Retinal pigment epithelial cell (primary cell): Measurements from ENCODE around the gene RAB3IL1.
"Not testable (repeated sequence)": the region's sequence is repeated elsewhere in the genome, so short reads cannot be mapped to it uniquely, and the experiment has no call there.

Source experiments
- DNase-seq: peaks from one replicate; pipeline ENCODE4 v3.0.0-alpha.2; 2010; ENCODE audit warnings: low read depth
- H3K4me3 ChIP-seq: 2 replicates; pipeline ENCODE4 v1.5.1; 2011; ENCODE audit warnings: mild to moderate bottlenecking, low read length, control low read depth, moderate library complexity
- TF ChIP-seq, protein P1 (sequence below): conservative IDR thresholded peaks from 2 replicates; pipeline ENCODE4 v1.5.1; 2011; ENCODE audit warnings: low read depth, low read length, control low read depth, inconsistent platforms

RAB3IL1 gene

GRCh38 chr11:61883947-61884346 is 33.4 kb downstream of the RAB3IL1 start:
- no peak overlapping the region for H3K4me3 ChIP-seq
- TF ChIP-seq, protein P1, sequence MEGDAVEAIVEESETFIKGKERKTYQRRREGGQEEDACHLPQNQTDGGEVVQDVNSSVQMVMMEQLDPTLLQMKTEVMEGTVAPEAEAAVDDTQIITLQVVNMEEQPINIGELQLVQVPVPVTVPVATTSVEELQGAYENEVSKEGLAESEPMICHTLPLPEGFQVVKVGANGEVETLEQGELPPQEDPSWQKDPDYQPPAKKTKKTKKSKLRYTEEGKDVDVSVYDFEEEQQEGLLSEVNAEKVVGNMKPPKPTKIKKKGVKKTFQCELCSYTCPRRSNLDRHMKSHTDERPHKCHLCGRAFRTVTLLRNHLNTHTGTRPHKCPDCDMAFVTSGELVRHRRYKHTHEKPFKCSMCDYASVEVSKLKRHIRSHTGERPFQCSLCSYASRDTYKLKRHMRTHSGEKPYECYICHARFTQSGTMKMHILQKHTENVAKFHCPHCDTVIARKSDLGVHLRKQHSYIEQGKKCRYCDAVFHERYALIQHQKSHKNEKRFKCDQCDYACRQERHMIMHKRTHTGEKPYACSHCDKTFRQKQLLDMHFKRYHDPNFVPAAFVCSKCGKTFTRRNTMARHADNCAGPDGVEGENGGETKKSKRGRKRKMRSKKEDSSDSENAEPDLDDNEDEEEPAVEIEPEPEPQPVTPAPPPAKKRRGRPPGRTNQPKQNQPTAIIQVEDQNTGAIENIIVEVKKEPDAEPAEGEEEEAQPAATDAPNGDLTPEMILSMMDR: no peak
- no peak for DNase-seq

GRCh38 chr11:61883327-61883726 is 34.0 kb downstream of the RAB3IL1 start:
- no peak for DNase-seq
- no peak overlapping the region for H3K4me3 ChIP-seq
- TF ChIP-seq, protein P1: no peak

DNA sequence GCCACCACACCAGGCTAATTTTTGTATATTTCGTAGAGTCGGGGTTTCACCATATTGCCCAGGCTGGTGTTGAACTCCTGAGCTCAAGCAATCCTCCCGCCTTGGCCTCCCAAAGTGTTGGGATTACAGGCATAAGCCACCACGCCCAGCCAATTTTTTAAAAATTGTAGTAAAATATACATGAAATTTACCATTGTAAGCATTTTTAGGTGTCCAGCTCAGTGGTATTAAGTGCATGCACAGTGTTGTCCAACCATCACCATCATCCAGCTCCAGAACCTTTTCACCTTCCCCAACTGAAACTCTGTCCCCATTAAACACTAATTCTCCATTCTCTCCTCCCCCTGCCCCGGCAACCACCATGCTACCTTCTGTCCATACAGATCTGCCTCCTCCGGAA is 34.5 kb downstream of the RAB3IL1 start:
- H3K4me3 ChIP-seq: no peak overlapping the region
- TF ChIP-seq, protein P1: no peak
- no peak for DNase-seq

DNA sequence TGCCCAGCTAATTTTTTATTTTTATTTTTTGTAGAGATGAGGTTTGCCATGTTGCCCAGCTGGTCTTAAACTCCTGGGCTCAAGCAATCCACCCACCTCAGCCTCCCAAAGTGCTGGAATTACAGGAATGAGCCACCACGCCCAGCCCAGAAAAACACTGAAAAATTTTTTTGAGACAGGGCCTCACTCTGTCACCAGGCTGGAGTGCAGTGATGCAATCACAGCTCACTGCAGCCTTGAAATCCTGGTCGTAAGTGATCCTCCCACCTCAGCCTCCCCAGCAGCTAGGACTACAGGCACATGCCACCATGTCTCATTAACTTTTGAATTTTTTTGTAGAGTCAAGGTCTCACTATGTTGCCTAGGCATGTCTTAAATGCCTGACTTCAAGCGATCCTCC is 35.1 kb downstream of the RAB3IL1 start:
- H3K4me3 ChIP-seq, DNase-seq: not testable (repeated sequence)

GRCh38 chr11:61881397-61881796 is 36.0 kb downstream of the RAB3IL1 start:
- DNase-seq: no peak
- no peak overlapping the region for H3K4me3 ChIP-seq
- TF ChIP-seq, protein P1: no peak

- no peak overlapping the region for H3K4me3 ChIP-seq
- no peak for DNase-seq
- TF ChIP-seq, protein P1: no peak
Measured at GRCh38 chr11:61880454-61880853, 36.9 kb downstream of the RAB3IL1 start.

DNA sequence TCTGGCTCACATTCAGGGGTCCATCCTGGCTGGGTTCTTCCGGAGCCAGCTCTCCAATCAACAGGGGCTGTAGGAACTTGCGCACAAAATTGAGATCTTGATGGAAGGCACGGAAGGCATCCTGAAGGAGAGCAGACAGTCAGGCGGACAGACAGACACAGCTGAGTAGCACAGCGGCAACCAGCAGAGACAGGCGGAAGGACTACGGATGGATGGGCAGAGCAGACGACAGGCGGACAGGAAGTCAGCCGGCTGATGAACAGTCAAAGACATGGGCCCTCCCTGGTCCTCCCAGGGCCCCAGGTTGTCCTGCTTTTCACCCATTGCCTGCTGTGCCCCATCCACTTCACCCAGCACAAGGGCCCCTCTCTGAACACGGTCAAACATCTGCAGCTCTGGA is 37.3 kb downstream of the RAB3IL1 start:
- TF ChIP-seq, protein P1: no peak
- DNase-seq: no peak
- H3K4me3 ChIP-seq: no peak overlapping the region

- TF ChIP-seq, protein P1: no peak
- no peak for DNase-seq
- H3K4me3 ChIP-seq: no peak overlapping the region
Measured at GRCh38 chr11:61879152-61879551, 38.2 kb downstream of the RAB3IL1 start.
